LNCaP clone FGC (cell line): ENCODE data around the gene CLIC4.
"Not testable (repeated sequence)": the region's sequence is repeated elsewhere in the genome, so short reads cannot be mapped to it uniquely, and the experiment has no call there.

Experiments used
- DNase-seq: peaks from one replicate; pipeline ENCODE4 v3.0.0-alpha.2; 2011; ENCODE audit warnings: low read depth
- H3K4me3 ChIP-seq: 2 replicates; pipeline ENCODE4 v1.5.1; 2011; ENCODE audit warnings: mild to moderate bottlenecking, low read depth, low read length, control low read depth
- CTCF ChIP-seq: IDR thresholded peaks from 2 replicates; pipeline ENCODE4 v1.5.1; 2012; ENCODE audit warnings: mild to moderate bottlenecking; ENCODE audit not compliant: control insufficient read depth, insufficient read depth; ENCODE audit errors: extremely low read depth

The CLIC4 gene

GRCh38 chr1:24888061-24888970 lies 143.1 kb downstream of the CLIC4 start:
- DNase-seq, result no peak

GRCh38 chr1:24888971-24889676 lies 143.9 kb downstream of the CLIC4 start:
- no peak overlapping the region for H3K4me3 ChIP-seq
- no peak for DNase-seq
- TF ChIP-seq CTCF, result no peak

More at GRCh38 chr1:24888061-24888970, 143.1 kb downstream of the CLIC4 start:
- no peak for TF ChIP-seq CTCF
- no peak overlapping the region for H3K4me3 ChIP-seq

- no peak overlapping the region for H3K4me3 ChIP-seq
- no peak for TF ChIP-seq CTCF
- no peak for DNase-seq
These were observed 145.6 kb downstream of the CLIC4 start for GRCh38 chr1:24890887-24891286.

- H3K4me3 ChIP-seq, DNase-seq: not testable (repeated sequence)
These were observed 146.1 kb downstream of the CLIC4 start for GRCh38 chr1:24891367-24891766.

- TF ChIP-seq CTCF, result no peak
- no peak for DNase-seq
- H3K4me3 ChIP-seq, result no peak overlapping the region
These were observed 147.2 kb downstream of the CLIC4 start for GRCh38 chr1:24892188-24893153.

- no peak for TF ChIP-seq CTCF
- H3K4me3 ChIP-seq, result no peak overlapping the region
- peak; percentile 33 for DNase-seq
These were observed 148.2 kb downstream of the CLIC4 start for GRCh38 chr1:24893431-24893830.
